Fibroblast of skin of left quadriceps (primary cell): ENCODE results near the gene ZNF724.

Source experiments
- DNase-seq, 2 experiments: peaks; one replicate each; pipeline ENCODE4 v3.0.0-alpha.2; 2013; ENCODE audit warnings: low read depth in 2 of 2

The ZNF724 gene

GRCh38 chr19:23241419-23241818, 8.8 kb downstream of the ZNF724 start:
- no peak for DNase-seq

GRCh38 chr19:23222998-23223652, 27.1 kb downstream of the ZNF724 start:
- DNase-seq: no peak

- DNase-seq: no peak
These were observed 46.3 kb downstream of the ZNF724 start for GRCh38 chr19:23203841-23204344.

- DNase-seq: no peak
These were observed 59.9 kb downstream of the ZNF724 start for GRCh38 chr19:23190341-23190740.

GRCh38 chr19:23183251-23183650, 66.9 kb downstream of the ZNF724 start:
- DNase-seq: no peak
